ENCODE results near the gene ACOT4.
"Not testable (repeated sequence)": the region's sequence is repeated elsewhere in the genome, so short reads cannot be mapped to it uniquely, and the experiment has no call there.

DNA sequence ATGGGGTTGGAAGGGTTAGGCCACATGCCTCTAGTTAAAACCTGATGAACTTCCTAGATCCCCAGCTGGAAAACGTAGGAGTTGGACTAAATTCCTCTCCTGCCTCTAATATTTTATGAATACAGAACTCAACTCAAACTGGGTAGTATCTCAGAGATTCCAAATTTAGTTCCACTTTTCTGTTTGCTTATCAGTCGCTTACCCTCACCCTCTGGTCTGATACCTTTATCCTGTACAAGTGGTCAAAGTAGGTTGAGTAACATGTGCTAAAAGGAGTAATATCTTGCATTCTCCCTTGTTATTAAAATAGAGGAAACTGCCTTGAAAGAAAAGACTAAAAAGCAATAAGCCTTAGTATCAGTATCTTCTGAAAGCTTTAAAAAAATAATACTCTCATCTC lies 34.5 kb upstream of the ACOT4 start:
- not testable (repeated sequence) for TF ChIP-seq CTCF (IDR thresholded peaks at IDR 0.05 in 8 of 11, conservative IDR thresholded peaks at IDR 0.05 in 3 of 11); POLR2A (IDR thresholded peaks at IDR 0.05); POLR2AphosphoS5 (IDR thresholded peaks at IDR 0.05)
